ENCODE results near the gene GLT6D1. TPM values are rescaled to one million over a fixed set of nuclear protein-coding genes. Genes with fewer than 3 reads are reported as not detected.
"Not testable (repeated sequence)": the region's sequence is repeated elsewhere in the genome, so short reads cannot be mapped to it uniquely, and the experiment has no call there.

GLT6D1 gene
- polyA plus RNA-seq, 1 donor, result not detected

DNA sequence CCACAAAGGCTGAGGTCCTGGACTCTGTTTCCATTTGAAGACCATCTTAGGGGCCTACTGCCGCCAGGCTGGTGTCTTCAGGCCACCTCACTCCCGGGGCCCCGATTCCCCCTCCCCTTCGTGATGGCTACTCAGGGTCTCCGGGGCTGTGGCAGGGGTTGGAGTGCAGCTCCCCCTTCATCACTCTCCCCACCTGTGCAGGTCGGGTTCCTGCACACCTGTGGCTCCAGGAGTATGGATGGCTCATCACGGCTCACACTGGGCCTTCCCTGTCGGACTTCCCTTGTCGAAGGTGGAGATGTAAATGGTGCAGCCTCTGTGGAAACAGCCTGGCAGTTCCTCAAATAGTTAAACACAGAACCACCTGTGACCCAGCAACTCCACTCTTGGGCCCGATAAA is 35.6 kb upstream of the GLT6D1 start:
- Histone ChIP-seq H3K4me3 (ENCODE audit: low read length) (no peak overlapping the region), H3K27me3 (ENCODE audit: control insufficient read depth, insufficient read depth, low read length) (no peaks in the 10 kb centered on the region), H3K9me3 (ENCODE audit: control insufficient read depth, low read depth, low read length) (no peaks in the 10 kb centered on the region), H3K36me3 (ENCODE audit: control insufficient read depth, insufficient read depth, low read length) (no peaks in the 10 kb centered on the region), H3K4me1 (ENCODE audit: control insufficient read depth, insufficient read depth, low read length) (no peaks in the 10 kb centered on the region), H3K27ac (ENCODE audit: low read length) (no peak overlapping the region)
- no peak for DNase-seq
- no CpG with 5 or more reads among the region's 10 CpGs for WGBS (ENCODE audit: insufficient coverage, low lambda C conversion rate)

GRCh38 chr9:135673941-135674340 is 34.6 kb upstream of the GLT6D1 start:
- no CpG with 5 or more reads among the region's 8 CpGs for WGBS (ENCODE audit: insufficient coverage, low lambda C conversion rate)
- H3K4me3 ChIP-seq (ENCODE audit: low read length), result no peak overlapping the region
- H3K4me1 ChIP-seq (ENCODE audit: control insufficient read depth, insufficient read depth, low read length), result no peaks in the 10 kb centered on the region
- H3K36me3 ChIP-seq (ENCODE audit: control insufficient read depth, insufficient read depth, low read length), result no peaks in the 10 kb centered on the region
- no peaks in the 10 kb centered on the region for H3K9me3 ChIP-seq (ENCODE audit: control insufficient read depth, low read depth, low read length)
- no peak for DNase-seq
- H3K27me3 ChIP-seq (ENCODE audit: control insufficient read depth, insufficient read depth, low read length), result no peaks in the 10 kb centered on the region
- H3K27ac ChIP-seq (ENCODE audit: low read length), result no peak overlapping the region

GRCh38 chr9:135672786-135673185 is 33.4 kb upstream of the GLT6D1 start:
- H3K36me3 ChIP-seq (ENCODE audit: control insufficient read depth, insufficient read depth, low read length); DNase-seq; H3K4me3 ChIP-seq (ENCODE audit: low read length); H3K4me1 ChIP-seq (ENCODE audit: control insufficient read depth, insufficient read depth, low read length); H3K27ac ChIP-seq (ENCODE audit: low read length); H3K9me3 ChIP-seq (ENCODE audit: control insufficient read depth, low read depth, low read length); H3K27me3 ChIP-seq (ENCODE audit: control insufficient read depth, insufficient read depth, low read length): not testable (repeated sequence)
- 93% methylated on average over 3 of the region's 7 CpGs for WGBS (ENCODE audit: insufficient coverage, low lambda C conversion rate)

DNA sequence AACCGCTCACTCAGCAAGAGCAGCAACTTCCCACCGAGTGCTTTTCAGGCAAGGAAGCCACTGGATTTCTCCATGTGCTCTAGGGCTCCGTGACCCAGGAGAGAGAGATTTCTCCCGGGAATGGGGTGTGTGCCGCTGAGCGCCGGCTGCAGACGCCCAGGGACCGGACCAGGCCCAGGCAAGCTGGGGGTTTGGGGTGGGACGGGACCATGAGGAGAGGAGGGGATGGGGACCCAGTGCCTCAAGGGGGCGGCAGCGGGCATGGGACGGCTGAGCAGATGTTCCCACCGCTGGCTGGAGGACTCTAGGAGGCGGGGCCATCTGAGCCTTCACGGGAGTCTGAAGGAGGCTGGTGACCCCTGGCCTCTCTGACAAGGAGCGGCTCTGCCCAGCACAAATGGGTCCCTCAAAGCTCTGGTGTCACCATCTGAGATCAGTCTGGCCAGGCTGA is 32.3 kb upstream of the GLT6D1 start:
- H3K9me3 ChIP-seq (ENCODE audit: control insufficient read depth, low read depth, low read length), result no peaks in the 10 kb centered on the region
- H3K36me3 ChIP-seq (ENCODE audit: control insufficient read depth, insufficient read depth, low read length), result no peaks in the 10 kb centered on the region
- no peak for DNase-seq
- no peak overlapping the region for H3K27ac ChIP-seq (ENCODE audit: low read length)
- WGBS (ENCODE audit: insufficient coverage, low lambda C conversion rate), result no CpG with 5 or more reads among the region's 17 CpGs
- H3K27me3 ChIP-seq (ENCODE audit: control insufficient read depth, insufficient read depth, low read length), result no peaks in the 10 kb centered on the region
- H3K4me1 ChIP-seq (ENCODE audit: control insufficient read depth, insufficient read depth, low read length), result no peaks in the 10 kb centered on the region
- H3K4me3 ChIP-seq (ENCODE audit: low read length), result no peak overlapping the region

GRCh38 chr9:135670721-135671590 is 31.6 kb upstream of the GLT6D1 start:
- WGBS (ENCODE audit: insufficient coverage, low lambda C conversion rate), result no CpG with 5 or more reads among the region's 41 CpGs
- Histone ChIP-seq H3K4me3 (ENCODE audit: low read length) (no peak overlapping the region), H3K27ac (ENCODE audit: low read length) (no peak overlapping the region), H3K36me3 (ENCODE audit: control insufficient read depth, insufficient read depth, low read length) (no peaks in the 10 kb centered on the region), H3K9me3 (ENCODE audit: control insufficient read depth, low read depth, low read length) (no peaks in the 10 kb centered on the region), H3K27me3 (ENCODE audit: control insufficient read depth, insufficient read depth, low read length) (no peaks in the 10 kb centered on the region), H3K4me1 (ENCODE audit: control insufficient read depth, insufficient read depth, low read length) (no peaks in the 10 kb centered on the region)
- DNase-seq, result no peak

DNA sequence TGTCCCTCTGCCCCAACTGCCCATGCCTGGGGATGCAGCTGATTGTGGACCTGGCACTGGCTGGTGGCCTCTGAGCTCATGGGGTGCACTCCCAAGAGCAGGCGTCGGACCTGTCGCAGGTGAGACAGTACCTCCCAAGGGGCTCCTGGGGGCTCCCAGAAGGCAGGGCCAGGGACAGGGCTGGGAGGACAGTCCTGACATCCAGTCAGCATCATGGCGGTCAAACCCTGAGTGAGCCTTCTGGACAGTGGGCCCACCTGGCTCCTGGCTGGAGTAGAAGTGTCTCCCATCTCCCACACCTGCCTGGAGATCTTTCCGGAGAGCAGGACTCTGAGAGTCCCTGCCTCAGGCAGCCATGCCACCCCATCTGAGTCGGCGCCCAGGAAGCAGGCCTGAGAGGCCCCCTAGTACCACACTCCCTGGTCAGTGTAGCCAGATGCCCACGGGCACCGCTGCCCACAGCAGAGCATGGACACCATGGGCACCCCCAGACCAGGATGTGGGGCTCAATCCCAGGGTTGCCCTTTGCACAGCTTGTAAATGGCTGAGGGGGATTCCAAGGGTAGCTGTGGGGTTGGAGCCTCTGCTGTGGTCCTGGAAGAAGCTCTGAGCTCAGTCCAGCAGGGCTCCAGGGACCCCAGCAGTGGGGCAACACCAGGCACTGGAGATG is 30.4 kb upstream of the GLT6D1 start:
- DNase-seq, result no peak
- no peaks in the 10 kb centered on the region for H3K27me3 ChIP-seq (ENCODE audit: control insufficient read depth, insufficient read depth, low read length)
- no peak overlapping the region for H3K27ac ChIP-seq (ENCODE audit: low read length)
- WGBS (ENCODE audit: insufficient coverage, low lambda C conversion rate), result no CpG with 5 or more reads among the region's 9 CpGs
- H3K4me1 ChIP-seq (ENCODE audit: control insufficient read depth, insufficient read depth, low read length), result no peaks in the 10 kb centered on the region
- H3K36me3 ChIP-seq (ENCODE audit: control insufficient read depth, insufficient read depth, low read length), result no peaks in the 10 kb centered on the region
- no peak overlapping the region for H3K4me3 ChIP-seq (ENCODE audit: low read length)
- no peaks in the 10 kb centered on the region for H3K9me3 ChIP-seq (ENCODE audit: control insufficient read depth, low read depth, low read length)

GRCh38 chr9:135669018-135669417 is 29.7 kb upstream of the GLT6D1 start:
- H3K27ac ChIP-seq (ENCODE audit: low read length); DNase-seq; H3K9me3 ChIP-seq (ENCODE audit: control insufficient read depth, low read depth, low read length); H3K36me3 ChIP-seq (ENCODE audit: control insufficient read depth, insufficient read depth, low read length); H3K4me1 ChIP-seq (ENCODE audit: control insufficient read depth, insufficient read depth, low read length); H3K27me3 ChIP-seq (ENCODE audit: control insufficient read depth, insufficient read depth, low read length); H3K4me3 ChIP-seq (ENCODE audit: low read length): not testable (repeated sequence)
- WGBS (ENCODE audit: insufficient coverage, low lambda C conversion rate), result no CpG with 5 or more reads among the region's 5 CpGs

GRCh38 chr9:135667463-135668001 is 28.2 kb upstream of the GLT6D1 start:
- DNase-seq, result no peak
- Histone ChIP-seq H3K36me3 (ENCODE audit: control insufficient read depth, insufficient read depth, low read length) (no peaks in the 10 kb centered on the region), H3K4me3 (ENCODE audit: low read length) (no peak overlapping the region), H3K9me3 (ENCODE audit: control insufficient read depth, low read depth, low read length) (no peaks in the 10 kb centered on the region), H3K4me1 (ENCODE audit: control insufficient read depth, insufficient read depth, low read length) (no peaks in the 10 kb centered on the region), H3K27me3 (ENCODE audit: control insufficient read depth, insufficient read depth, low read length) (no peaks in the 10 kb centered on the region), H3K27ac (ENCODE audit: low read length) (no peak overlapping the region)
- WGBS (ENCODE audit: insufficient coverage, low lambda C conversion rate), result no CpG with 5 or more reads among the region's 9 CpGs

- H3K9me3 ChIP-seq (ENCODE audit: control insufficient read depth, low read depth, low read length), result no peaks in the 10 kb centered on the region
- DNase-seq, result no peak
- no peak overlapping the region for H3K27ac ChIP-seq (ENCODE audit: low read length)
- 92% methylated on average over 2 of the region's 29 CpGs for WGBS (ENCODE audit: insufficient coverage, low lambda C conversion rate)
- no peaks in the 10 kb centered on the region for H3K36me3 ChIP-seq (ENCODE audit: control insufficient read depth, insufficient read depth, low read length)
- H3K27me3 ChIP-seq (ENCODE audit: control insufficient read depth, insufficient read depth, low read length), result no peaks in the 10 kb centered on the region
- H3K4me3 ChIP-seq (ENCODE audit: low read length), result no peak overlapping the region
- H3K4me1 ChIP-seq (ENCODE audit: control insufficient read depth, insufficient read depth, low read length), result no peaks in the 10 kb centered on the region
Measured at GRCh38 chr9:135666534-135667462, 27.5 kb upstream of the GLT6D1 start.

GRCh38 chr9:135665795-135666189 is 26.5 kb upstream of the GLT6D1 start:
- Histone ChIP-seq H3K27ac (ENCODE audit: low read length) (no peak overlapping the region), H3K4me3 (ENCODE audit: low read length) (no peak overlapping the region), H3K9me3 (ENCODE audit: control insufficient read depth, low read depth, low read length) (no peaks in the 10 kb centered on the region), H3K36me3 (ENCODE audit: control insufficient read depth, insufficient read depth, low read length) (no peaks in the 10 kb centered on the region), H3K4me1 (ENCODE audit: control insufficient read depth, insufficient read depth, low read length) (no peaks in the 10 kb centered on the region), H3K27me3 (ENCODE audit: control insufficient read depth, insufficient read depth, low read length) (no peaks in the 10 kb centered on the region)
- no CpG with 5 or more reads among the region's 12 CpGs for WGBS (ENCODE audit: insufficient coverage, low lambda C conversion rate)
- no peak for DNase-seq
